Liver (tissue), 9 donors: ENCODE data around the gene NCR2. TPM values are rescaled to one million over a fixed set of nuclear protein-coding genes. Genes with fewer than 3 reads are reported as not detected.

ENCODE experiments used
- DNase-seq: peaks from one replicate; pipeline ENCODE4 v3.0.0-alpha.2; 2017; ENCODE audit warnings: low spot score
- H3K27ac ChIP-seq, 2 donors: one replicate each; pipeline ENCODE4 v1.7.0; 2013; ENCODE audit warnings: inconsistent platforms in 2 of 2, low read length in 2 of 2, control low read depth in 1 of 2, low read depth in 1 of 2, mild to moderate bottlenecking in 1 of 2
- H3K27me3 ChIP-seq, 4 donors: one replicate each; pipeline versions ENCODE4 v1.6.1 to v1.7.0; 2013; ENCODE audit warnings: low read length in 3 of 4, inconsistent platforms in 1 of 4, mild to moderate bottlenecking in 1 of 4, moderate library complexity in 1 of 4; ENCODE audit not compliant: control insufficient read depth in 4 of 4, insufficient read depth in 4 of 4
- H3K36me3 ChIP-seq, 4 donors: one replicate each; pipeline versions ENCODE4 v1.6.1 to v1.7.0; 2013; ENCODE audit warnings: low read length in 3 of 4, mild to moderate bottlenecking in 3 of 4, low read depth in 1 of 4, moderate library complexity in 1 of 4; ENCODE audit not compliant: control insufficient read depth in 4 of 4, insufficient read depth in 3 of 4
- H3K4me1 ChIP-seq, 4 donors: one replicate each; pipeline versions ENCODE4 v1.6.1 to v1.7.0; 2013; ENCODE audit warnings: low read length in 3 of 4, mild to moderate bottlenecking in 3 of 4, moderate library complexity in 1 of 4; ENCODE audit not compliant: control insufficient read depth in 4 of 4, insufficient read depth in 4 of 4
- H3K4me3 ChIP-seq, 3 donors: one replicate each; pipeline versions ENCODE4 v1.6.1 to v1.7.0; 2013; ENCODE audit warnings: low read length in 3 of 3, control low read depth in 1 of 3, low read depth in 1 of 3, mild to moderate bottlenecking in 1 of 3
- H3K9ac ChIP-seq, 2 donors: one replicate each; pipeline ENCODE4 v1.7.0; 2013; ENCODE audit warnings: low read length in 2 of 2, mild to moderate bottlenecking in 2 of 2, moderate library complexity in 2 of 2, control low read depth in 1 of 2, low read depth in 1 of 2
- H3K9me3 ChIP-seq, 4 donors: one replicate each; pipeline versions ENCODE4 v1.6.1 to v1.7.0; 2013; ENCODE audit warnings: low read length in 3 of 4; ENCODE audit not compliant: control insufficient read depth in 4 of 4
- ATF3 ChIP-seq: IDR thresholded peaks from 2 replicates; pipeline ENCODE4 v1.6.1; 2016; ENCODE audit warnings: antibody characterized with exemption
- CTCF ChIP-seq: fragments of 150-350 bp; IDR thresholded peaks from 2 replicates; pipeline ENCODE4 v1.5.1; 2017; ENCODE audit warnings: improper control_type of control experiment, low read depth, low read length; ENCODE audit not compliant: missing input control
- EGR1 ChIP-seq, 2 donors: IDR thresholded peaks; 2 replicates each; pipeline ENCODE4 v1.6.1; 2016 to 2018; ENCODE audit warnings: antibody characterized with exemption in 2 of 2, low read depth in 2 of 2
- FOXA1 ChIP-seq: IDR thresholded peaks from 2 replicates; pipeline ENCODE4 v1.6.1; 2016; ENCODE audit warnings: antibody characterized with exemption
- GABPA ChIP-seq, 2 donors: IDR thresholded peaks in 1 of 2; conservative IDR thresholded peaks in 1 of 2; 2 replicates each; pipeline ENCODE4 v1.6.1; 2016; ENCODE audit warnings: antibody characterized with exemption in 2 of 2, mild to moderate bottlenecking in 1 of 2, moderate library complexity in 1 of 2
- HNF4A ChIP-seq, 2 donors: conservative IDR thresholded peaks; 2 replicates each; pipeline ENCODE4 v1.6.1; 2016; ENCODE audit warnings: antibody characterized with exemption in 2 of 2, mild to moderate bottlenecking in 2 of 2
- HNF4G ChIP-seq: IDR thresholded peaks from 2 replicates; pipeline ENCODE4 v1.6.1; 2016; ENCODE audit warnings: antibody characterized with exemption
- JUND ChIP-seq, 2 donors: IDR thresholded peaks; 2 replicates each; pipeline ENCODE4 v1.6.1; 2016; ENCODE audit warnings: antibody characterized with exemption in 2 of 2
- MAX ChIP-seq: IDR thresholded peaks from 2 replicates; pipeline ENCODE4 v1.6.1; 2016; ENCODE audit warnings: antibody characterized with exemption
- REST ChIP-seq: IDR thresholded peaks from 2 replicates; pipeline ENCODE4 v1.6.1; 2016; ENCODE audit warnings: antibody characterized with exemption, mild to moderate bottlenecking
- RXRA ChIP-seq, 2 donors: IDR thresholded peaks; 2 replicates each; pipeline ENCODE4 v1.6.1; 2017 to 2018; ENCODE audit warnings: antibody characterized with exemption in 2 of 2, mild to moderate bottlenecking in 1 of 2
- SP1 ChIP-seq: IDR thresholded peaks from 2 replicates; pipeline ENCODE4 v1.6.1; 2018; ENCODE audit warnings: antibody characterized with exemption, mild to moderate bottlenecking
- YY1 ChIP-seq: IDR thresholded peaks from 2 replicates; pipeline ENCODE4 v1.6.1; 2016; ENCODE audit warnings: antibody characterized with exemption, mild to moderate bottlenecking
- ZBTB33 ChIP-seq: IDR thresholded peaks from 2 replicates; pipeline ENCODE4 v1.6.1; 2016; ENCODE audit warnings: antibody characterized with exemption
- WGBS: extraction: QIAGEN DNeasy Blood & Tissue Kit; methylation state at CpG from one replicate; pipeline ENCODE4 v1.1.7; 2013; 5-methylcytosine and 5-hydroxymethylcytosine counted together
- polyA plus RNA-seq, 2 donors: library from polyadenylated mRNA; stranded (reverse) in 1 of 2; unstranded in 1 of 2; fragments of 200-250 nt in 1 of 2; fragments of >200 nt in 1 of 2; fragmentation: Nextera tagmentation in 1 of 2; extraction: Ambion mirVana in 1 of 2; gene quantifications; one replicate each; pipeline versions ENCODE4 v1.2.1 to v1.2.3, GENCODE V29; 2013 to 2015
- total RNA-seq, 2 donors: library from RNA; depleted of rRNA; stranded (reverse); fragments of >200 nt; gene quantifications; one replicate each; pipeline ENCODE4 v1.2.3, GENCODE V29; 2014
- donor health status: healthy.
- donor health status: healthy.
- donor health status: healthy.
- donor health status: healthy.
- donor health status: healthy.

NCR2 gene
- total and polyA plus RNA-seq, 4 donors: not detected

- Histone ChIP-seq H3K27ac (no peak overlapping the region), H3K4me3 (no peak overlapping the region), H3K9ac (no peak overlapping the region), H3K36me3 (no peaks in the 10 kb centered on the region), H3K9me3 (no peaks in the 10 kb centered on the region), H3K27me3 (no peaks in the 10 kb centered on the region), H3K4me1 (no peaks in the 10 kb centered on the region)
- WGBS: 48% methylated on average over 3 of the region's 3 CpGs
- TF ChIP-seq FOXA1 (no peak), JUND (IDR thresholded peaks at IDR 0.05) (no peak), MAX (no peak), RXRA (IDR thresholded peaks at IDR 0.05) (no peak), SP1 (no peak)
- DNase-seq: no peak
Observed at GRCh38 chr6:41298785-41299502, 36.5 kb upstream of the NCR2 start.

GRCh38 chr6:41302638-41303037 is 32.8 kb upstream of the NCR2 start:
- TF ChIP-seq CTCF: no peak
- TF ChIP-seq ZBTB33: no peak
- TF ChIP-seq EGR1 (IDR thresholded peaks at IDR 0.05; ENCODE audit: low read depth in 2 of 2): no peak
- TF ChIP-seq REST: no peak
- no peak for TF ChIP-seq GABPA (IDR thresholded peaks at IDR 0.05 in 1 of 2, conservative IDR thresholded peaks at IDR 0.05 in 1 of 2)
- TF ChIP-seq YY1: no peak
- no peak for TF ChIP-seq HNF4G
- no peak for TF ChIP-seq SP1
- TF ChIP-seq JUND (IDR thresholded peaks at IDR 0.05): no peak
- TF ChIP-seq ATF3: no peak
- TF ChIP-seq FOXA1: no peak
- TF ChIP-seq HNF4A (conservative IDR thresholded peaks at IDR 0.05): no peak
- TF ChIP-seq RXRA (IDR thresholded peaks at IDR 0.05): no peak
- no peak overlapping the region for H3K27ac ChIP-seq

More at GRCh38 chr6:41302638-41303037, 32.8 kb upstream of the NCR2 start:
- H3K4me3 ChIP-seq: no peak overlapping the region
- no peaks in the 10 kb centered on the region for H3K9me3 ChIP-seq
- DNase-seq: no peak
- no peaks in the 10 kb centered on the region for H3K27me3 ChIP-seq
- 67% methylated on average over 5 of the region's 5 CpGs for WGBS
- no peaks in the 10 kb centered on the region for H3K4me1 ChIP-seq
- no peaks in the 10 kb centered on the region for H3K36me3 ChIP-seq
- H3K9ac ChIP-seq: no peak overlapping the region
